HFF-Myc (cell line): Measurements from ENCODE around the gene MCEMP1.
A peak's percentile ranks its signal among the peaks of the same experiment; 100 is the strongest.

ENCODE experiments used
- DNase-seq: peaks from one replicate; pipeline ENCODE4 v3.0.0-alpha.2; 2011; ENCODE audit warnings: low read depth; ENCODE audit errors: extremely low read depth
- H3K4me3 ChIP-seq: replicated peaks from 2 replicates; pipeline ENCODE4 v1.5.1; 2011; ENCODE audit warnings: low read depth, mild to moderate bottlenecking, control low read depth, low read length
- TF ChIP-seq, protein P1 (sequence below): IDR thresholded peaks from 2 replicates; pipeline ENCODE4 v1.5.1; 2012; ENCODE audit warnings: mild to moderate bottlenecking, low read depth, low read length, control low read depth; ENCODE audit errors: missing control alignments

The MCEMP1 gene

DNA sequence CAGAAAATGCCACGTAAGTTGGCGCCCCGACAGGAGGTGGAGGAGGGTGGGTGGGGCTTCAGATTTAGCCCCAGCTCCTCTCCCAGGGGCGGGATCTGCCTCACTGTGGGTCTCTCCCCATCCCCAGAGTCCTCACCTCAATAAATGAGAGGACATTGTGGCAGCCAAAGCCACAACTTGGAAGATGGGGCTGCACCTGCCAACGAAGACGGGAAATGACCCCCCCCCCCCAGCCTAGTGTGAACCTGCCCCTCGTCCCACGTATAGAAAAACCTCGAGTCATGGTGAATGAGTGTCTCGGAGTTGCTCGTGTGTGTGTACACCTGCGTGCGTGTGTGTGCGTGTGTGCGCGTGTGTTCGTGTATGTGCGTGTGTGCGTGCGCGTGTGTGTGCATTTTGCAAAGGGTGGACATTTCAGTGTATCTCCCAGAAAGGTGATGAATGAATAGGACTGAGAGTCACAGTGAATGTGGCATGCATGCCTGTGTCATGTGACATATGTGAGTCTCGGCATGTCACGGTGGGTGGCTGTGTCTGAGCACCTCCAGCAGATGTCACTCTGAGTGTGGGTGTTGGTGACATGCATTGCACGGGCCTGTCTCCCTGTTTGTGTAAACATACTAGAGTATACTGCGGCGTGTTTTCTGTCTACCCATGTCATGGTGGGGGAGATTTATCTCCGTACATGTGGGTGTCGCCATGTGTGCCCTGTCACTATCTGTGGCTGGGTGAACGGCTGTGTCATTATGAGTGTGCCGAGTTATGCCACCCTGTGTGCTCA, 2.3 kb downstream of the MCEMP1 start:
- H3K4me3 ChIP-seq, result no peak overlapping the region
- no peak for DNase-seq
- TF ChIP-seq, protein P1, sequence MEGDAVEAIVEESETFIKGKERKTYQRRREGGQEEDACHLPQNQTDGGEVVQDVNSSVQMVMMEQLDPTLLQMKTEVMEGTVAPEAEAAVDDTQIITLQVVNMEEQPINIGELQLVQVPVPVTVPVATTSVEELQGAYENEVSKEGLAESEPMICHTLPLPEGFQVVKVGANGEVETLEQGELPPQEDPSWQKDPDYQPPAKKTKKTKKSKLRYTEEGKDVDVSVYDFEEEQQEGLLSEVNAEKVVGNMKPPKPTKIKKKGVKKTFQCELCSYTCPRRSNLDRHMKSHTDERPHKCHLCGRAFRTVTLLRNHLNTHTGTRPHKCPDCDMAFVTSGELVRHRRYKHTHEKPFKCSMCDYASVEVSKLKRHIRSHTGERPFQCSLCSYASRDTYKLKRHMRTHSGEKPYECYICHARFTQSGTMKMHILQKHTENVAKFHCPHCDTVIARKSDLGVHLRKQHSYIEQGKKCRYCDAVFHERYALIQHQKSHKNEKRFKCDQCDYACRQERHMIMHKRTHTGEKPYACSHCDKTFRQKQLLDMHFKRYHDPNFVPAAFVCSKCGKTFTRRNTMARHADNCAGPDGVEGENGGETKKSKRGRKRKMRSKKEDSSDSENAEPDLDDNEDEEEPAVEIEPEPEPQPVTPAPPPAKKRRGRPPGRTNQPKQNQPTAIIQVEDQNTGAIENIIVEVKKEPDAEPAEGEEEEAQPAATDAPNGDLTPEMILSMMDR, result no peak

DNA sequence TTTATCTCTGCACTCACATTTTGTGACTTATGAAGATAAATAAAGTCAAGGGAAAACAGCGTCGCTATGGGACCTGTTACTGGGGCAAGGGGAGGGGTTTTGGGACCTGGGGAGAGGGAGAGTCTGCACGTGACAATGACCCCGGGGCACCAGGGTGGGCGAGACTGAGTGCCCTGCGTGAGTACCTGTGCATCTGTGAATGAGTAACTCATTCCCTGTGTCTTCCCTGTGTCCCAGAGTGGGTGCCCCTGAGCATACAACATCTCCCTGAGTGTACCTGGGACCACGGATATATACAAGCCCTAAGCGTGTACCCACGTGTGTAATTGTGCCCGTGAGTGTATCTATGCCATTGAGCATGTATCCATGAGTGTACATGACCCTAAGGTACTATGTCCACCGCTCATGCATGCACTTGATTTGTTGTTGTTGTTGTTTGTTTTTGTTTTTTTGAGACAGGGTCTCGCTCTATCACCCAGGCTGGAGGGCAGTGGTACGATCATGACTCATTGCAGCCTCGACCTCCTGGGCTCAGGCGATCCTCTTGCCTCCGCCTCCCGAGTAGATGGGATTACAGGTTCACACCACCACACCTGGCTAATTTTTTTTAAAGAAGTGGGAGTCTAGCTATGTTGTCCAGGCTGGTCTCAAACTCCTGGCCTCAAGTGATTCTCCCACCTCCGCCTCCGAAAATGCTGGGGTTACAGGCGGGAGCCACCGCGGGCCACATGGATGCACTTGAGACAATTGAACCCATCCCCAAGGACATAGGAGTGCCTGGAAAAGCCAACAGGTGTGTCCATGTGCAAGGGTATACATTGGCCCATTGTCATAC, 3.1 kb downstream of the MCEMP1 start:
- H3K4me3 ChIP-seq, result peak overlapping the region; percentile 98
- TF ChIP-seq, protein P1, result no peak
- no peak for DNase-seq

DNA sequence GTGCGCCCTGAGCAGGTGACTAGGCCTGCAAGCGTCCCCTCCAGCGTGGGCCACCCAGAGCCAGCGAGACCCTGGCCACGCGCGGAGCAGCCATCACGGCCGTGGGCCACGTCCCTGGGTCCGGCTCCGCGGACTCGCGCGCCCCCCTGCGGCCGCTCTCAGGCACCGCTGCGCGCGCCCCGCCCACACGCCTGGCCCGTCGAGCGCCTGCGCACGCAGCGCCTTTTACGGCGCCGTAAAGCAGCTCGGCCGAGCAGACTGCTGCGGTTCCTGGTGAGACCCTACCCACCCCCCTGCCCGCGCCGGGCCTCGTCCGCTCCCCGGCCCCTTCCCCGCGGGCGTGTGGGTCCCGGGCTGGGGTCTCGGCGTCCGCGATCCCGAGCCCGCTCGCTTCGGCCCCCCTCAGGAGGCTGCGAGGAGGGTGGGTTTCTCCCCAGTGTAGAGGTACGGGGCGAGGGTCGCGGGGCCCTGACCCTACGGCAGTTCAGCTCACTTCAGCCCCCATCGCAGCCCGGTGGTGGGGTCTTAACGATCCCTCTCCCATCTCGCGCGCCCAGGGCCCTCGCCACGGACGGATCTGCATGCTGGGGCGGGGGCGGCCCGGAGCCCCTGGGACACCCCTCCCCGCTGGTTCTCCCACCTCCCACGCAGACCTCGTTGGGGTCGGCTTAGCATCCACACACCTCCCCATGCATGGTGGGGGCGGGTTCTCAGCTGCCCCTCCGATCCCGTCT, 3.9 kb downstream of the MCEMP1 start, which contains the start of gene TRAPPC5:
Gene TRAPPC5 (plus strand): TSS at position 228 of the 734 bp plus-strand sequence. CDS start 1,421 bp downstream, outside the sequence.
- TF ChIP-seq, protein P1, result peak; percentile 68
- DNase-seq, result peak; percentile 30
- peak within 1 kb of the TSS; percentile 98 for H3K4me3 ChIP-seq

DNA sequence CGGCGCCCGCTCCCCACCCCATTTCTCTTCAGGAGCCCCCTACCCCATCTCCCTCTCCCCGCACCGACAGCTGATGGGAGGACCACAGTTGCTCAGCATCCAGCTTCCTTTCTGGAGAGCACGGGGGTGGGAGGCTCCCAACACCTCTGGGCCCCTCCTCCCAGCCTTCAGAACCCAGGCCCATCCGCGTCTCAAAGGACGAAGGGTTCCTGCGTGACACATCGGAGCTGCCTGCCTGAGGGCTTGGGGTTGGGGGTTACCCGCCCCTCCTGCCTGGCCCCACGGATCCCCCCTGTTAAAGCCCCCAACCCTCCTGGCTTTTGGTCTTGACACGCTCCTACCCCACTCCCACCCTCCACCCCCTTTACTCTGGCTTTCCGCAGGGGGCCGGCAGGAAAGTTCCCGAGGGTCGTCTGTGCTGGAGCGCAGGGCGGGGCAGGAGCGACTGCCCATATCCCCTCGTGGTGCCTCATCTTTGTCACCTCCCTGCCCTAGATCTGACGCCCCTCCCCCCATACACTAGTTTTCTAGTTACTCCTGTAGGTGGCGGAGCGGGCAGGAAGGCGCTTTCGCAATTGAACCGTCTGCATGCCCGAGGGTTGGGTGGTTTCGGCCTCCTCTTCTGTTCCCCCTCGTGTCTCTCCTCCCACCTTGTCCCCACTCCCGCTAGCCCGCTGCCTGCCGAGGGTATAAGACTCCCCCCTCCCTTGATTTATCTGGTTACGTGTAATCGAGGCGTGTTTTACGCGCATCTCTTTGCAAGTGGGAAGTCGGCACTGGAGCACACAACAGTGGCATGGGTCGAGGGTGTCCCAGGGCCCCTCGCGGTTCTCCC, 4.7 kb downstream of the MCEMP1 start:
- TF ChIP-seq, protein P1, result peak; percentile 59
- peak; percentile 54 for DNase-seq
- peak overlapping the region; percentile 98 for H3K4me3 ChIP-seq

DNA sequence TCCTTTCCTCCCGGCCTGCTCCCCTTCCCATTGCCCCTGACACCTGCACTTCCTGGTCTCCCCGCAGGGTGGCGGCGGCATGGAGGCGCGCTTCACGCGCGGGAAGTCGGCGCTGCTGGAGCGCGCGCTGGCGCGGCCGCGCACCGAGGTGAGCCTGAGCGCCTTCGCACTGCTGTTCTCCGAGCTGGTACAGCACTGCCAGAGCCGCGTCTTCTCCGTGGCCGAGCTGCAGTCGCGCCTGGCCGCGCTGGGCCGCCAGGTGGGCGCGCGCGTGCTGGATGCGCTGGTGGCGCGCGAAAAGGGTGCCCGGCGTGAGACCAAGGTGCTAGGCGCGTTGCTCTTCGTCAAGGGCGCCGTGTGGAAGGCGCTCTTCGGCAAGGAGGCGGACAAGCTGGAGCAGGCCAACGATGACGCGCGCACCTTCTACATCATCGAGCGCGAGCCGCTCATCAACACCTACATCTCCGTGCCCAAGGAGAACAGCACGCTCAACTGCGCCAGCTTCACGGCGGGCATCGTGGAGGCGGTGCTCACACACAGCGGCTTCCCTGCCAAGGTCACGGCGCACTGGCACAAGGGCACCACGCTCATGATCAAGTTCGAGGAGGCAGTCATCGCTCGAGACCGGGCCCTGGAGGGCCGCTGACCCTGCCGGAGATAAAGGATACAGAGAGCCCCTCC, 5.4 kb downstream of the MCEMP1 start:
- peak overlapping the region; percentile 98 for H3K4me3 ChIP-seq
- no peak for DNase-seq
- TF ChIP-seq, protein P1, result no peak
